Activated CD4-positive, alpha-beta T cell treated with anti-CD3 and anti-CD28 coated beads, Interleukin-2, amount 50 U/mL, for 1 hour (primary cell): ENCODE measurements around the gene LRRC8E.
"Not testable (repeated sequence)": the region's sequence is repeated elsewhere in the genome, so short reads cannot be mapped to it uniquely, and the experiment has no call there.

Source experiments
- DNase-seq: peaks from one replicate; pipeline ENCODE4 v3.0.0-alpha.2; 2020

LRRC8E gene

DNA sequence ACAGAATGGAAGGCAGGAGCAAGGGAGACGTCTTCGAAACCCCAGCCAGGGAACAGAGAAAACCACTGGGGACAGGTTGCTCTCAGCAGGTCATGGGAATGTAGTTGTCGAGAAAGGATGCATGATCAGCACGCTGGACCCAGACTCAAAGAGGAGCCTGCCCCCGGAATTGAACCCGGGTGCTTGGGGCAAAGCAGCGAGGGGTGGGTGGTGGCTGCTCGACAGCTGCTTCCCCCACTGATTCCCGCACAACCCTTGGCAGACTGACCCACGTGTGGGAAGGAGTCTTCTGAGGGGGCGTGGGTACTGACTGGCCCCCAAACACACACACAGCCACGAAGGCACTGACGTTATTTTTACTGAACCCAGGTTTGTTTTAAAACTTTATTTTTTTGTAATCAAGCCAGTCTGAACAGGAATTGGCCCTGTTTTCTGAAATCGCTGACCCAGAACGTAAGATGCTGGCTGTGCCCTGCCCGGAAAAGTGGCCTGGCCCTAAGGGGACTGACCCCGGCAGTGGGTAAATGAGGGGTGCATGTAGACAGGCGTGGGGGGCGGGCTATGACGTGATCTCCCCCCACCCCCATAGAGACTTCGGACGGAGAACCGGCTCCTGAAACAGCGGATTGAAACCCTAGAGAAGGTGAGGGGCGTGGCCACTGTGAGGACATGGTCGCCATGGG lies 32.7 kb upstream of the LRRC8E start:
- DNase-seq = no peak

DNA sequence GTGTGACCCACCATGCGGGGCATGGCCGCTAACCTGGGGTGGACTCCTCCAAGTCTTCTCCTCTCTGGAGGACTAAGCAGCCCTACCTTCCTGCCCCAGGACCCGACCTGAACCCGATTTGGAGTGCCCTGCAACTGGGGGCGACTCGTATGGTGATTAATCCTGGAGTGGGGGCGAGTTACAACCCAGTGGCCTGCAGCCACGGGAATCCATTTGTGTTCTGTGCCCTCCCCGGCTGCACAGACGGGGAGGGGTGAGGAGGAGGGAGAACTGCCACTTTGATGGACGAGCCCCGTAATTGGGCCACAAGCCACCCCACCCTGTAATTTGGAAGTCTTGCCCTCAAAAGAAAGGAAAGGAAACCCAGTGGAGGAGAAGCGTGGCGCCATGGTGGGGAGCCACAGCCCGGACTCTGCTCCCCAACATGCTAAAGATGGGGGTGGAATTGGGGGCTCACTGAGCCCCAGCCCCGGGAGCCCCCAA lies 32.2 kb upstream of the LRRC8E start:
- DNase-seq = no peak

DNA sequence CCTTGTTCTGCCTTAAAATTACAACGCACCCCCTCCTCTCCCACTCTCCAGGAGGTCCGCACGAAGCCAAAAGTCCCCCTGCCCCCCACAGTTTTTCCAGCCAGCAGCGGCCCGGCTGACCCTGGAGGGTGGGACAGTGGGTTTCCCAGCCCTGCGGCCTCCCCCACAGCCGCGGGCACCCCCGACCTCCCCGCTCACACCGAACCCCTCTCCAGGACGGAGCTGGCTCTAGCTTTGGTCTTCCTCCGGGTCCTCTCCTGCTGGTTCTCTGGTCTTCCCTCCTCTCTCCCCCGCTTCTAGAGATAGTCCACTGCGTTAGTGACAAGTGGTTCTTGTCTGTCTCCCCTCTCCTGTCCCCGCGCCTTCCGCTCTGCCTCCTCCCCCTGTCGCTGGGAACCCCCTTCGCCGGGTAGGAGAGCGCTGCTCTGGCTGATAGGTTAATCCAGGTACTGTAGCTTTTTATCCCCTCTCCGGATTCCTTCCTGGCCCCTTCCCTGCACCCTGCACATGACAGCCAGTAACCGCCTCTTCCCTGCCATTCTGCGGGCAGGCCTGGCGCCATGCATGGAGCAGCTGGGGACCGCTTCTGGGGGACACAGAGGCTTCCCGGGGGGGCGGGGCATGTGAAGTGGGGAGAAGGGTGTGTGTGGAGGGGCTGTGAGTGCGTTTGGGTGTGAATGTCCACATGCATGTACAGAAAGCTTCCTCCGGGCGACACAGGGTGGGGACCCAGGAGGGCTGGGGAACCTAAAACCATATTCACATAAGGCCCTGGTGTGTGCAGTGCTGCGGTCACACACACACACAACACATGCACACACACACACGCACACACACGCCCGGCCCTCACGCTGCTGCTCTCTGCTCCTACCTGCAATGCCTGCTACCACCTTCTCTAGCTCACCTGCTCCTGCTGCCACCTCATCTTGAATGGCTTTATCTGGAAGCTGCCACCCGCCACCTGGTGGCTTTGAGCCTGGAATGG lies 31.3 kb upstream of the LRRC8E start:
- DNase-seq = no peak

DNA sequence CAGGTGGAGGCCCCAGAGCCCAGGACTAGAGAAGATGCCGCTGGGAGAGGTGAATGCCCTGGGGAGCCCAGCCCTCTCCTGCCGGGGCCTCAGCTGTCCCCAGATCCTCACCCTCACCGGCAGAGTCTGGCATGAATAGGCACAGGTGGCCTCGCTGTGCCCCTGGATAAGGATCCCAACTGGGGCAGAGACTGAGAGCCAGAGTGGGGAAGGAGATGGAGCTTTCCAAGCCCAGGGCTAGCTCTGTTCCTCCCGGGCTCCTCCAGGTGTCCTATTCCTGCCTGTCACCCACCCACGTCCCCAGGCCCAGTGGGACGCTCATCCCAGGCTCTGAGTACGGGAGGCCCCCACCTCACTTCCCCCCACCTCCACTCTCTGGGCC lies 30.6 kb upstream of the LRRC8E start:
- DNase-seq = no peak

DNA sequence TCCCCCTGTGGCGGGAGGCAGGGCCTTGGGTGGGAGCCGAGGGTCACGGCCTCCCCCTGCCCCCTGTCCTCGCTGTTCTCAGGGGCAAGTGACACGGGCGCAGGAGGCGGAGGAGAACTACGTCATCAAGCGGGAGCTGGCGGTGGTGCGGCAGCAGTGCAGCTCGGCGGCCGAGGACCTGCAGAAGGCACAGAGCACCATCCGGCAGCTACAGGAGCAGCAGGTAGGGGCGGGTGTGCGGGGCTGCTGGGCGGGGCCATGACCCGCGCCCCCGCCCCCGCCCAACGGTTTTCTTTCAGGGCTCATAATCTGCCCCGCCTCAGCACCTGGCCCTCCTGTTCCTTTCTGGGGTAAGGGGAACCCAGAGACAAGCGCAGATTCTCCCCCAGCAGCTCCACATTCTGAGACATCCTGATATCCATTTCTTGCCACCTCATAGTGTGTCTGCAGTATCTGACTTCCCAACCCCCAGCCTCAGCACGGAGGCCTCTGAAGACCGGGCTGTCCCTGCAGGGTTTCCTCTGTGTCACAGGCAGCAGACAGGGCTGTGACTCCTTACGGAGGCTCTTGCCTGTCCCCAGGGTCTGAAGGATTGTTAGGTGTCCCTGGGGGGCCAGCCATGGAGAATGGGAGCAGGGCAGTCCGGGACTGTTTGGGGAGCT lies 30.1 kb upstream of the LRRC8E start:
- DNase-seq = no peak

DNA sequence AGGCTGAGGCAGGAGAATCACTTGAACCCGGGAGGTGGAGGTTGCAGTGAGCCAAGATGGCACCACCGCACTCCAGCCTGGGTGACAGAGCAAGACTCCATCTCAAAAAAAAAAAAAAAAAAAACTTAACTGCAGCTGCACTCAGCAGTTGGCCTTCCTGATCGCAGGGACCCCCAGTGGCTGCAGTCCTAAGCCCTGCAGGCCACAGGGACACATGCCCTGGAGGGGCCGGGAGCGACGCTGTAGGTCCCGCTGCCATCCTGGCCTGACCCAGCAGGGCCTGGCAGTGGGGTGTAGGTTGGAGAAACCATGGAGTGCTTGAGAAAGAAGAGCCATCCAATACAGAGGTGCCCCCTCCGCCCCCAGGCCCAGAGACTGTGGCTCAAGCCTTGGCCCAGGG lies 29.2 kb upstream of the LRRC8E start:
- not testable (repeated sequence) for DNase-seq

DNA sequence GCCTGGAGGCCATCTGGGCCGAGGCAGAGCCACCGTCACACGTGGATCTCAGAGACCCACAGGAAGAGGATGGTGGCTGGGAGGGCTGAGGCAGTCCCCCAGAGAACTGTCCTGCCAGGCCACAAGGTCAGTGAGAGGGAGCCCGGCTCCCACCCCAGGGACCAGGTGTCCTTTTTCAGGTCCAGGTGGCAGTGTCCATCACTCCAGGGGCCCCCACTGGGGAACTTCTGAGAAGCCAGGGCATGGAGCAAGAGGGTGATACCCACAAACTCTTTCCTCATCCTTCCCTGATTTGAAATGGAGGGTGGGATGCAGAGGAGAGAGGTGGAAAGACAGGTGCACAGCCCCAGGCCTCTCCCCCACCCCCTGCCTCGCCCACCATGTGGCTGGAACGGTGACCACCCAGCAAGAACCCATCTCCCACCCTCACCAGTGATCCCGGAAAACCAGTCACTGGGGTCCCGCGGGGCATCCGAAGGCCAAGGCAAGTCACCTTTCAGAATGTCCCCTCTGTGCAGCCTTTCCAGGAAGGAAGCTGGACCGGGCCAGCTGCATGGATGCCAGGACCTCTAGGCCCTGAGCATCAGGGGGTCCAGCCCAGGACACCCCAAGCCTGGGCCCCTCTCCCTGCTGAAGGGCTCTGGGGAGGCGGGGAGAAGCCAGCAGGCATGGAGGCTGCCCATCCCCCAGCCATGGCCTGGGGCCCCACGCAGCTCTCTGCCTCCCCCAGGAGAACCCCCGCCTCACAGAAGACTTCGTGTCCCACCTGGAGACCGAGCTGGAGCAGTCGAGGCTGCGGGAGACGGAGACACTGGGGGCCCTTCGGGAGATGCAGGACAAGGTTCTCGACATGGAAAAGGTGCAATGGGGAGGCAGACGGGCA lies 28.2 kb upstream of the LRRC8E start:
- no peak for DNase-seq

DNA sequence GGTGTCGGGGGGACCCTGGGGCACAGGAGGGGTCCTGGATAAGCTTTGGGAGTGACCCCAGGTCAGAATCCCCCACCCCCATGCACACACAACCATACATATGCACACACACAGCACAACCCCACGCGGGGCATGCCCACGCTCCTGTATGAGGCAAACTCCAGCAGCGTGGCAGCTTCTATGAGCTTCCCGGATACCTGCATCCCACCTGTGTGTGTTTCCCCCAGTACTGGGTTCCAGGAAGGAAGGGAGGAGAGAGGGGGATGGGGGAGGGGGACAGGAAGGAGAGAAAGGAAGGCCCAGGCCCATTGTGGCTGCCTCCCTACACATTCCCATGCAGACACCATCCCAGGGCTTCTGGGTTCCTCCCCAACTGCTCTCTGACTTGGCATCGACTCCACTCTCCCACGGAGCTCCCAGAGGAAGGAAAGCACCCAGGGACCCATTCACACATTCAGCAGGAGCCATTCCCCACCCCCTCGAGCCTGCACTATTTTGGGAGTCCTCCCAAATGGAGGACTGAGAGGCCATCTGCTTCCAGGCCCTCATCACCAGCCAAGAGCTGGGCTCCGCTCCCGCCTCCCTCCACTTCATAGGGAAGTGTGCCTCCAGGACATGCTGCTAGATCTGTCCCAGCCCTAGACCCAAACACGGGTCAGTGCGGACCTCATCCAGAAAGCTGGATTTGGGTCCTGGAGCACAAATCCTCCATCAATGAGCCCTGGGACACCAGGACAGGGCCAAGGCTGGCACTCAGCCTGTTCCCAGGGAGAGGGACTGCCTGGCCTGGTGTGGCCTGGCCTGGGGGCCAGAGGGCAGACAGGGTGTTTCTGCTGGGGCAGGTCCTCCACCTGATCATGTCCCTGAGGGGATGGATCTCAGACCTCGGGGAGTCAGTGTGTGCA lies 27.3 kb upstream of the LRRC8E start:
- no peak for DNase-seq

DNA sequence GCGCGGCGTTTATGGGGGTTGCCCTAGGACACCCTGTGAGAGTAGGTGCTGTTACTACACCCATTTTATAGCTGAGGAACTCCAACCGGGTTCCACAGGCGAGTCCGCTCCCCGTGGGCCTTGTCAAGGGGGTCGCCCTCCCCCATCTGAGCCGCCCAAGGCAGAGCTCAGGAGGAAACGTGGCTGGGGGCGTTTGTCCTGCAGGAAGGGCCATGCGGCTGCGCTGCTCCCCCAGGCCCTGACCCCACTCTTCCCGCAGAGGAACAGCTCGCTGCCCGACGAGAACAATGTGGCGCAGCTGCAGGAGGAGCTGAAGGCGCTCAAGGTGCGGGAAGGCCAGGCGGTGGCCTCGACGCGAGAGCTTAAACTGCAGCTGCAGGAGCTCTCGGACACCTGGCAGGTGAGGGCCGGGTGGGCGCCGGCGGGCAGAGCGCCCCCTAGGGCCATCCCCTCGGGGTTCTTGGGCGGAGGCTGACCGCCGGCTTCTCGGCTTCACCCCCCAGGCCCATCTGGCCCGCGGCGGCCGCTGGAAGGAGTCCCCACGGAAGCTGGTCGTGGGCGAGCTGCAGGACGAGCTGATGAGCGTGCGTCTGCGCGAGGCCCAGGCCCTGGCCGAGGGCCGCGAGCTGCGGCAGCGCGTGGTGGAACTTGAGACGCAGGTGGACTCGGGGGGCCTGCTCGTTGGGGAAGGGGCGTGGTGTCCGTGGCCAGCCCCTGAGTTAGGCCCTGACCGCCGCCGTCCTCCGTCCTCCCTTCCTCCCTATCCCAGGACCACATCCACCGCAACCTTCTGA lies 26.5 kb upstream of the LRRC8E start:
- no peak for DNase-seq

DNA sequence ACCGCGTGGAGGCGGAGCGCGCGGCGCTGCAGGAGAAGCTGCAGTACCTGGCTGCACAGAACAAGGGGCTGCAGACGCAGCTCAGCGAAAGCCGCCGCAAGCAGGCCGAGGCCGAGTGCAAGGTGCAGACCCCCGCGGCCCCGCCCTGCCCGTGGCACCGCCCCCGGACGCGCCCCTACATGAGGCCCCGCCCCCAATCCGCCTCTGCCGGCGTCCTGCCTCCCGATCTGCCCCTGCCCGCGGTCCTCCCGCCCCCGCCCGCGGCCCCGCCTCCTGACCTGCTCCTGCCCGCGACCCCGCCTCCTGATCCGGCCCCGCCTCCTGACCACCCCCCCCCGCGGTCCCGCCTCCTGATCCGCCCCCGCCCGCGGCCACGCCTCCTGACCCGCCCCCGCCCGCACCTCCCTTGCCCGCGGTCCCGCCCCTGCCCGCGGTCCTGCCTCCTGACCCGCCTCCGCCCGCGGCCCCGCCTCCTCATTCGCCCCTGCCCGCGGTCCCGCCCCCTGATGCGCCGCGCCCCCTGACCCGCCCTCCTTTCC lies 25.8 kb upstream of the LRRC8E start:
- peak; percentile 74 for DNase-seq

DNA sequence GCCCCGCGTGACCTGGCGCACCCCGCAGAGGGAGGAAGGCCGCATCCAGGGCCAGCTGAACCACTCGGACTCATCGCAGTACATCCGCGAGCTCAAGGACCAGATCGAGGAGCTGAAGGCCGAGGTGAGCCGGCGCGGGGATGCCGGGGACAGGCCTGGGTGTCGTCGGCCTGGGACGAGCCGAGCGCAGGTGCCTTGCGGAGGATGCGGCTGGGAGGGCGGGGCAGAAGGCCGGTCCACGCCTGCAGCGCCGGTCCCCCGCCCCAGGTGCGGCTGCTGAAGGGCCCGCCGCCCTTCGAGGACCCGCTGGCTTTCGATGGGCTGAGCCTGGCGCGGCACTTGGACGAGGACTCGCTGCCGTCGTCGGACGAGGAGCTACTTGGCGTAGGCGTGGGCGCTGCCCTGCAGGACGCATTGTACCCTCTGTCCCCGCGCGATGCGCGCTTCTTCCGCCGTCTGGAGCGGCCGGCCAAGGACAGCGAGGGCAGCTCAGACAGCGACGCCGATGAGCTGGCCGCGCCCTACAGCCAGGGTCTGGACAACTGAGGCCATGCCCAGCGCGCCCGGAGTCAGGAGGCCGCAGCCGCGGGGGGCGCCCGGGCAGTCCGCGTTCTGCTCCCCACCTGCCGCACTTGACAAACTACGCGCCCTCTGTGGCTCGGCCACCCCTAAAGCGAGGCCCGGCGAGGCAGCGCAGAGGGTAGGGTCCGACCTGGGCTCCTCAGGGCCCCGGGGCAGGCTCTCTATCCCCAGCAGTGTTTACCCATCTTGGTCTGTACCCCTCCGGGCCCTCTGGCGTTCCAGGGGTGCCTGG lies 24.9 kb upstream of the LRRC8E start:
- no peak for DNase-seq

DNA sequence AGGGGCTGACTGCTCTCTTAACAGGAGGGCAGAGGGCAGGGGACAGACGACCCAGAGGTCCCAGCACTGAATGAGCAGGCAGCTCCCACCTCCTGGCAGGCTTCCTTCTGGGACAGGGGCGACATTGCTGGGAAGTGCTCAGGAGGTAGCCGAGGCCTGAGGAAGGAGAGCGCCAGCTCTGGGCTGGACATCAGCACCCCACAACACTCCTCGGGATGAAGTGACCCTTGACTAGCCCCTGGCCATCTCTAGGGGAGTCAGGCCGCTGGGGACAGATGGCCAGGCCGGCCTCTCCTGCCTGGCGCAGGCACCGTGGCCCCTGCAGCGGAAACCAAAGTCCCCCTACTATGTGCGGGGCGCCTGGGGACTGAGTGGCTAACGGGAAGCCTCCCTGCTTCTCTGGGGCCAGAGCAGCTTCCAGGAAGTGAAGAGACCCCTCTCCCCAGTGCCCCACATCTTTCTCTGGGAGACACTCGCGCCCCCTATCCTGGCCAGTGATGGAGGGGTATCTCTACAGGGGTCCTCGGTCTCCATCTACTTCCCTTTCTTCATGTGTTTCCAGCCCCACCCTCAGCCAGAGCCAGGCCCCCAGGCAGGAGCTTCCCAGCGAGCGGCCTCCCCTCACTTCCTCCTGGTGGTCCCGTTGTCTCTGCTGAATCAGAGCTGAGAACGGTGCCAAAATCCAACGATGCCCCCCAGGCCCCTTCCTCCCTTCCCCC lies 24.2 kb upstream of the LRRC8E start:
- DNase-seq = no peak

DNA sequence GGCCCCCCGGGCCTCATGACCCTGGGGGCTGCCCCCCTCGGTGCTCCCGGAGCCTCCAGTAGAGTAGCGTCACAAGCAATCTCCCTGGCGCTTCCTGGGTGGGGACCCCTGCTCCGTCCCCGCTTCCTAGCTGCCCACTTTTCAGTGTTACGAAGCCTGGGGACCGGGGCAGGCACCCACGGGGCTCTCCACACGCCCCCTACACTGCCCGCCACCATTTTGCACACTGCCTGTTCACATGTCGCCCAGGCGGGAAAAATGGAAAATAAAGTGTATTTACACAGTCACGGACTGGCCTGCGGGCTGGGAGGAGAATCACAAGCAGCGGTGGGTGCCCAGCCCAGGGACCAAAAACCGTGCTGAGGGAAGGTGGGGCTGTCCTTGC lies 23.6 kb upstream of the LRRC8E start:
- DNase-seq = no peak

DNA sequence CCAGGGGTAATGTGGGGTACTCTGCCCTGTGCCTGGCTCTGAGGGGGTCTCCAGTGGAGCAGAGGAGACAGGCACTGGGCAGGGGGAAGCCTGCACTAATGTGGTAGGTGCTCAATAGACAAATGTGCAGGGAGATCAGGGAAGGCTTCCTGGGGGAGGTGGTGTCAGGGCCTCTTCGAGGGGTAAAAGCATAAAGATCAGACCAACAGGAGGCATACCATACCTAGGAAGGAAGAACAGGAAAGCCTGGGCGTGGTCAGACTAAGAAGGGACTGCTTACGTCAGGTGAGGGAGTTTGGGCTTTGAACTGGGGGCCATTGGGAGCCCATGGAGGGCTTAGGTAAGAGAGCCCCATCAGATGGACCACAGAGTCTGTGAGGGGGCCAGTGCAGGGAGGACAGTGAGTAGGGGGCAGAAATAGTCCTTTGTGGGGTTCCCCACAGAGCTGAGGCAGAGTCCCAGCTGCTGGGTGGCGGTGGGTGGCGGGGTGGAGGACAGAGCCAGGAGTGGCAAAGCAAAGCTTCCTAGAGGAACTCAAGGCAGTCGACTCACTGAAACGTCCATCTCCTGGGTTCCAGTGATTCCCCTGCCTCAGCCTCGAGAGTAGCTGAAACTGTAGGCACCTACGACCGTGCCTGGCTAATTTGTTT lies 22.9 kb upstream of the LRRC8E start:
- no peak for DNase-seq

DNA sequence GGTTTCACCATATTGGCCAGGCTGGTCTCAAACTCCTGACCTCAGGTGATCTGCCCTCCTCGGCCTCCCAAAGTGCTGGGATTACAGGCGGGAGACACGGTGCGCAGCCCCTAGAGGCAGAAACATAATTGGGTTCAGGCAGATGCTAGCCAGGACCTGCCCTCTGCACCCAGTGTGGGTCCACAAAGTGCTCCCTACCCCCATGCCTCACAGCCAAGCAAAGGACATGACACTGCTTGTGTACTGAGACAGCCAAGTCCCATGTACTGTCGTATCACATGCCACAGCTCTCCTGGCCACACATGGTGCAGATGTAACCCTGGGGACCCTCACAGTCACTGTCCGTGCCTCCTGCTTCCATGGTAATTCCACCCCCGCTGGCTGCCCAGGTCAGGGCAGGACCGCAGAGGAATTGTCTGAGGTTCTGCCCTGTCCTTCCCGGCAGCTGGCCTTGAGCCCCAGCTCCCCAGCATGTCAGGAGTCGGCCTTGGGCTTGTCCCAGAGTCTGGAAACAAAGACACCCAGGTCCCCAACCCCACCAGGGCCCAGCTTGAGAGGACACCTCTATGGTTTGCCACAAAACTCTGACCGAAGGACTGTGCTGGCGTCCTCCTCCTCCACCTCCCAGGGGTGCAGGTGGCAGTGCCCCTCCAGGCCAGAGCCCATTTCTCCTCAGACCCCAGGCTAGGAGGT lies 21.8 kb upstream of the LRRC8E start:
- no peak for DNase-seq

DNA sequence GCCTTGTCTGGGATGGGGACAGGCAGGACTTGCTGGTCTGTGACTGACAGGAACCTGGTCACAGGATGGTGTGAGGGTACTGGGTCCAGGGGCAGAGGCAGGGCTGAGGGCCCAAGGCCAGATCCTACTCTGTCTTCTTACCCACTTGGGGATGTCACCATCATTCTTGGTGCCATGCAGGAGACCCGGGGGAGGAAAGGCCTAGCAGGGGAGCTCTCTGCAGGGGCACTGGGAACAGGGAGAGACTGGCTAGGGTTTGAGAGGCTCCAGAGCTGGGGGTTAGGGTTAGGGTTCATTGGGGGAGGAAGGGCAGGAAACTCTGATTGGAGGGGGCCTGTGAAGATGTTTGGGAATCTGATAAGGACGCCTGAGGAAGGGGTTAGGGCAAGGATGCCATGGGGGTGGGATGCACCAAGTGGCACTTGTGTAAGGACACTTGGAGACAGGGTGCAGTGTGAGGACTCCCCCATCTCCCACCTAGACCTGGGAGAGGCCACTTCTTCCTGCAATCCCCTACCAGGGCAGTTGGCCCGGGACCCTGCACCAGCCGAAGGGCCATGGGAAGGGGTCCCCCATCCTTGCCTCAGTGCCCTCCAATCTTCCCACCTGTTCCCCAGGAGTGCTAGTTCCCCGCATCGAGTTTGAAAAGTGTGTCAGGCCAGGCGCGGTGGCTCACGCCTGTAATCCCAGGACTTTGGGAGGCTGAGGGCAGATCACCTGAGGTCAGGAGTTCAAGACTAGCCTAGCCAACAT lies 21.0 kb upstream of the LRRC8E start:
- no peak for DNase-seq

DNA sequence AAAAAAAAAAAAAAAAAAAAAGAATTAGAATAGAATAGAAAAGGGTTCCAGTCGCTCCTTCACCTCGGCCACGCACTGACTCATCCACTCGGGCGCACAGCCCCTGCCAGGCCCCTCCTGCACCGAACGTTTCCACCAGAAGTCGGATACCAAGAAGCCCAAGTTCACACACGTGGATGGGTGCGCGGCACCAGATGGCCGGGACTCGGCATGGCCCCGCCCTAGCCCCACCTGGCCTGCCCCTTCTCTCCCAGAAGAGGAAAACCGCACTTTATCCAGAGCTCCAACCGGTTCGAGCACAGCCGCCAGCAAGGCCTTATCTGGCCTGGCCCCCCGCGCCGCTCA lies 20.0 kb upstream of the LRRC8E start:
- no peak for DNase-seq
